EH (cell line): ENCODE measurements around the gene TTC13.
A peak's percentile ranks its signal among the peaks of the same experiment; 100 is the strongest.
"Not testable (repeated sequence)": the region's sequence is repeated elsewhere in the genome, so short reads cannot be mapped to it uniquely, and the experiment has no call there.

Experiments
- DNase-seq: peaks from one replicate; pipeline ENCODE4 v3.0.0-alpha.2; 2015; ENCODE audit warnings: low read depth

Gene TTC13

GRCh38 chr1:230986976-230987375, 8.3 kb upstream of the TTC13 start:
- DNase-seq, result peak; percentile 83

GRCh38 chr1:230985711-230986110, 7.0 kb upstream of the TTC13 start:
- no peak for DNase-seq

GRCh38 chr1:230984622-230985515, 6.2 kb upstream of the TTC13 start:
- not testable (repeated sequence) for DNase-seq

- no peak for DNase-seq
These were observed 5.2 kb upstream of the TTC13 start for GRCh38 chr1:230983811-230984210.

- DNase-seq, result peak; percentile 61
These were observed 4.0 kb upstream of the TTC13 start for GRCh38 chr1:230982696-230983095.

- DNase-seq, result no peak
These were observed 1.3 kb upstream of the TTC13 start for GRCh38 chr1:230979952-230980351.

- DNase-seq, result no peak
These were observed 692 bp upstream of the TTC13 start for GRCh38 chr1:230979389-230979716.

GRCh38 chr1:230977761-230978490, 735 bp downstream of the TTC13 start:
- peak; percentile 32 for DNase-seq

- no peak for DNase-seq
These were observed 1.6 kb downstream of the TTC13 start for GRCh38 chr1:230976825-230977747.

- DNase-seq, result no peak
These were observed 2.3 kb downstream of the TTC13 start for GRCh38 chr1:230976360-230976759.

- DNase-seq, result no peak
These were observed 3.0 kb downstream of the TTC13 start for GRCh38 chr1:230975636-230976035.

- peak; percentile 78 for DNase-seq
These were observed 5.8 kb downstream of the TTC13 start for GRCh38 chr1:230972855-230973271.

GRCh38 chr1:230971771-230972170, 6.9 kb downstream of the TTC13 start:
- DNase-seq, result peak; percentile 4

- DNase-seq, result no peak
These were observed 8.2 kb downstream of the TTC13 start for GRCh38 chr1:230970432-230970831.

GRCh38 chr1:230966358-230966873, 12.2 kb downstream of the TTC13 start:
- DNase-seq, result no peak

- DNase-seq, result no peak
These were observed 13.1 kb downstream of the TTC13 start for GRCh38 chr1:230965535-230965934.

GRCh38 chr1:230964896-230965295, 13.8 kb downstream of the TTC13 start:
- no peak for DNase-seq

GRCh38 chr1:230958370-230958769, 20.3 kb downstream of the TTC13 start:
- no peak for DNase-seq

- no peak for DNase-seq
These were observed 21.1 kb downstream of the TTC13 start for GRCh38 chr1:230957580-230957989.

- no peak for DNase-seq
These were observed 28.3 kb downstream of the TTC13 start for GRCh38 chr1:230950404-230950803.

- DNase-seq, result no peak
These were observed 29.8 kb downstream of the TTC13 start for GRCh38 chr1:230948903-230949302.

- no peak for DNase-seq
These were observed 30.4 kb downstream of the TTC13 start for GRCh38 chr1:230948301-230948700.
